Esophagus squamous epithelium (tissue), 5 donors: ENCODE data around the gene DLG2. TPM values are rescaled to one million over a fixed set of nuclear protein-coding genes. Genes with fewer than 3 reads are reported as not detected.

ENCODE experiments used
- DNase-seq: peaks from one replicate; lab custom pipeline; 2025; lab: John Stamatoyannopoulos, UW
- H3K27ac ChIP-seq, 4 donors: fragments of 200-600 bp; sonication (generic); one replicate each; pipeline ENCODE4 v1.5.1; 2016 to 2019; ENCODE audit warnings: mild to moderate bottlenecking in 1 of 4
- H3K27me3 ChIP-seq, 4 donors: fragments of 200-600 bp; sonication (generic); 1 replicate in 3 of 4; 2 replicates in 1 of 4; pipeline versions ENCODE4 v1.5.1 to v1.6.0; 2017 to 2021; ENCODE audit warnings: antibody characterized with exemption in 1 of 4
- H3K36me3 ChIP-seq, 3 donors: fragments of 200-600 bp; sonication (generic); one replicate each; pipeline ENCODE4 v1.5.1; 2016 to 2019
- H3K4me1 ChIP-seq, 3 donors: fragments of 200-600 bp; sonication (generic); one replicate each; pipeline ENCODE4 v1.5.1; 2017 to 2019
- H3K4me3 ChIP-seq, 4 donors: fragments of 200-600 bp; sonication (generic); 1 replicate in 3 of 4; 2 replicates in 1 of 4; pipeline ENCODE4 v1.5.1; 2016 to 2019; ENCODE audit warnings: mild to moderate bottlenecking in 2 of 4, moderate library complexity in 1 of 4
- H3K9me3 ChIP-seq, 3 donors: fragments of 200-600 bp; sonication (generic); one replicate each; pipeline ENCODE4 v1.5.1; 2016 to 2019
- POLR2A ChIP-seq, 4 donors: fragments of 450-650 bp; IDR thresholded peaks; one replicate each; pipeline ENCODE4 v1.6.1; 2017; ENCODE audit warnings: antibody characterized with exemption in 4 of 4, mild to moderate bottlenecking in 4 of 4, moderate library complexity in 3 of 4
- WGBS, 2 donors: methylation state at CpG; one replicate each; pipeline ENCODE4 v1.1.5; 2018; 5-methylcytosine and 5-hydroxymethylcytosine counted together
- intact Hi-C: fragments of 100-400 bp; cut with DNase I; formaldehyde crosslinking; loops from one replicate; pipeline ENCODE4 v1.15.0; 2022
- total RNA-seq, 4 donors: library from RNA; depleted of rRNA; stranded (reverse); fragments of >200 nt; gene quantifications; one replicate each; pipeline ENCODE4 v1.1.0, GENCODE V29; 2016
- TF ChIP-seq, protein P1 (sequence below), 6 experiments: fragments of 450-650 bp in 4 of 6; fragments of 200-600 bp in 2 of 6; sonication (generic) in 2 of 6; IDR thresholded peaks; one replicate each; pipeline ENCODE4 v1.5.1; 2016 to 2019; ENCODE audit warnings: antibody characterized with exemption in 6 of 6, mild to moderate bottlenecking in 4 of 6, moderate library complexity in 4 of 6
- donor health status: DM: yes; HTN: yes; CAD: no.

DLG2 gene
- total RNA-seq, 4 donors from 2014 or later, result 2.9 to 27.7 (median 12.6) TPM

DNA sequence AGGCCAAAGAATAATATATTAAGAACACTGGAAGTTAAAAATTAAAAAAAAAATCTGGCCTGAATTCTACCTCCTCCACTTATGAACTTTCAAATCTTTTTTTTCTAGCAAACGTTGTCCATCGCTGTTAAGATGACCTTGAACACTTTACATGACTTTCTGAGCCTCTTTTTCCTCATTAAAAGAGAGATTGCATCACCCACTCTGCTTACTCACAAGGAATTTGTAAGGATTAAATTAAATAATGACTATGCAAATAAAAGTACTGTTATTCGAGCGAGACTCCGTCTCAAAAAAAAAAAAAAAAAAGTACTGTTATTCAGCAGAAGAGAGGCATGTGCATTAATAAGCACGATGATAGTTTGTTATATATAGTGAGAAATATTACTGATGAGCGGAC lies 2055.8 kb downstream of the DLG2 start:
- Histone ChIP-seq H3K4me3 (no peak overlapping the region), H3K4me1 (no peaks in the 10 kb centered on the region), H3K9me3 (no peaks in the 10 kb centered on the region), H3K36me3 (no peaks in the 10 kb centered on the region), H3K27me3 (no peaks in the 10 kb centered on the region), H3K27ac (no peak overlapping the region)
- no peak for DNase-seq
- TF ChIP-seq, protein P1, sequence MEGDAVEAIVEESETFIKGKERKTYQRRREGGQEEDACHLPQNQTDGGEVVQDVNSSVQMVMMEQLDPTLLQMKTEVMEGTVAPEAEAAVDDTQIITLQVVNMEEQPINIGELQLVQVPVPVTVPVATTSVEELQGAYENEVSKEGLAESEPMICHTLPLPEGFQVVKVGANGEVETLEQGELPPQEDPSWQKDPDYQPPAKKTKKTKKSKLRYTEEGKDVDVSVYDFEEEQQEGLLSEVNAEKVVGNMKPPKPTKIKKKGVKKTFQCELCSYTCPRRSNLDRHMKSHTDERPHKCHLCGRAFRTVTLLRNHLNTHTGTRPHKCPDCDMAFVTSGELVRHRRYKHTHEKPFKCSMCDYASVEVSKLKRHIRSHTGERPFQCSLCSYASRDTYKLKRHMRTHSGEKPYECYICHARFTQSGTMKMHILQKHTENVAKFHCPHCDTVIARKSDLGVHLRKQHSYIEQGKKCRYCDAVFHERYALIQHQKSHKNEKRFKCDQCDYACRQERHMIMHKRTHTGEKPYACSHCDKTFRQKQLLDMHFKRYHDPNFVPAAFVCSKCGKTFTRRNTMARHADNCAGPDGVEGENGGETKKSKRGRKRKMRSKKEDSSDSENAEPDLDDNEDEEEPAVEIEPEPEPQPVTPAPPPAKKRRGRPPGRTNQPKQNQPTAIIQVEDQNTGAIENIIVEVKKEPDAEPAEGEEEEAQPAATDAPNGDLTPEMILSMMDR (IDR thresholded peaks at IDR 0.05), result no peak
- TF ChIP-seq POLR2A (IDR thresholded peaks at IDR 0.05), result no peak
- intact Hi-C loops, result no loop called here
- 45 to 58% methylated on average over 7 of the region's 7 CpGs for WGBS, 2 donors

DNA sequence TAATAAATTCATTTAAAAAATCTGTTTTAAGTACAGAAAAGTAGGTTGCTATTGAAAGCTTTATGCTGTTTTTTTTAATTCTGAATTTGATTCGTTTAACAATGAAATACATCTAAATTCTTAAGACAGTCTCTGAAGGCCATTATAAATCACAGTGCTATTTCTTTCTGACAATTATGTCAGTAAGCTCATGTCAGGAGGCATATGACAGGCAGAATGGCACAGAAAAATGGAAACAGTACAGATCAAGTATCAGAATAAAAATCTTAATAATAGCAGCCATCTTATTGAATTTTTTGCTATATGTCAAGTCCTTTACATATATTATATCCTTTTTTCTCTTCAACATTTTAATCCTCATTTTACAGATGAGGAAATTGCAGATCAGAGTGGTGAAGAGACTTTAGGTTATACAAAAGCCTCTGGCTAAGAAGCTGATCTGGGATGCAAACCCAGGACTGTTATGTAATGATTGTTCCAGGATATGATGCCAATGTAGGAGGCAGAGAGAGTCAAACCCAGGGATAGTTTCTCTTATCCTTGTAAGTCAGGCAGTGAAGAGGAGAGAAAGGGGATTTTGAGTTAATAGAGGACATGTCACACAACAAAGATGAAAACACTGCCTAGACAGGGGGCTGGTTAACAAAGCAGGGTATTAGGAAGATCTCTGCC lies 2057.9 kb downstream of the DLG2 start:
- WGBS, 2 donors, result 68 to 70% methylated on average over 1 of the region's 1 CpG
- H3K27me3 ChIP-seq, result no peaks in the 10 kb centered on the region
- intact Hi-C loops, result no loop called here

DNA sequence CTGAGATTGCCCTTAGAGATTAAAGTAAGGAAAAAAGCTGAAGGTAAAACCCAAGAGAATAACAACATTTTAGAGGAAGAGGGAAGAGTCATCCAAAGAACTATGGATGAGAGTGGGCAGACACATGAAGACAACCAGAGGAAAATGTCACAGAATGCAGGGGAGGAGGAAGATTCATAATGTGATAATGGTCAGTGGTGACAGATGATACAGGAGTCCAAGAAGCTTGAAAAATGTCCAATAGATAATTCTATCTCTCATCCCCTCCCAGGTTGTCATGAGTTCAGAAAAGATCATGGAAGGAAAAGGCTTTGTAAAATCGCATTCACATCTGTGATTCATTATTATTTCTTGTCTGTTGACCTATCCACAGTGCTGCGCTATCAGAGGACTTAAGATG lies 2058.6 kb downstream of the DLG2 start:
- Histone ChIP-seq H3K4me3 (no peak overlapping the region), H3K9me3 (no peaks in the 10 kb centered on the region), H3K4me1 (no peaks in the 10 kb centered on the region), H3K27ac (no peak overlapping the region), H3K36me3 (no peaks in the 10 kb centered on the region), H3K27me3 (no peaks in the 10 kb centered on the region)
- intact Hi-C loops, result no loop called here
- WGBS, 2 donors, result 80 to 88% methylated on average over 2 of the region's 2 CpGs
- TF ChIP-seq, protein P1 (IDR thresholded peaks at IDR 0.05), result no peak
- no peak for TF ChIP-seq POLR2A (IDR thresholded peaks at IDR 0.05)
- no peak for DNase-seq

More for the DNA sequence above, 2057.9 kb downstream of the DLG2 start:
- TF ChIP-seq POLR2A (IDR thresholded peaks at IDR 0.05), result no peak
- TF ChIP-seq, protein P1 (IDR thresholded peaks at IDR 0.05), result no peak
- Histone ChIP-seq H3K9me3 (no peaks in the 10 kb centered on the region), H3K36me3 (no peaks in the 10 kb centered on the region), H3K4me1 (no peaks in the 10 kb centered on the region), H3K4me3 (no peak overlapping the region), H3K27ac (no peak overlapping the region)
- DNase-seq, result no peak

DNA sequence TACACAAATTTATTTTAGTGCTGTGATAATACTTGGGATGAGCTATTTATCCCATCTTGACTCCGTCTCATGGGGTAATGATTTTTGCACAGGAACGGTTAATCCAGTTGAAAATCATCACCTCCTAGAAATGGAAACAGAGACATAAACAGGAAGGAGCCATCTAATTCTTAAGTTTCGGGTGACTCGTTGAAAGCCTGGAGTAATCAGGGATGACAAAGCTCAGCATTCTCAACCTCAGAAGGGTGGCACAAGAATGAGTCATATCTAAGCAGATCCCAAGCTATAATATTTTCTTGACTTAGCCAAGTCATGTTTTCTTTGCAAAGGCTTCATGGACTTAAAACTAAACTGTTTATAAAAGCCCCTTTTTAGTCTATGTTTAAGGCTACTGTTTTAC lies 2060.2 kb downstream of the DLG2 start:
- Histone ChIP-seq H3K9me3 (no peaks in the 10 kb centered on the region), H3K36me3 (no peaks in the 10 kb centered on the region), H3K27ac (no peak overlapping the region), H3K27me3 (no peaks in the 10 kb centered on the region), H3K4me3 (no peak overlapping the region), H3K4me1 (no peaks in the 10 kb centered on the region)
- TF ChIP-seq, protein P1 (IDR thresholded peaks at IDR 0.05), result no peak
- no peak for TF ChIP-seq POLR2A (IDR thresholded peaks at IDR 0.05)
- intact Hi-C loops, result no loop called here
- DNase-seq, result no peak
- WGBS, 2 donors, result 23 to 34% methylated on average over 4 of the region's 4 CpGs

DNA sequence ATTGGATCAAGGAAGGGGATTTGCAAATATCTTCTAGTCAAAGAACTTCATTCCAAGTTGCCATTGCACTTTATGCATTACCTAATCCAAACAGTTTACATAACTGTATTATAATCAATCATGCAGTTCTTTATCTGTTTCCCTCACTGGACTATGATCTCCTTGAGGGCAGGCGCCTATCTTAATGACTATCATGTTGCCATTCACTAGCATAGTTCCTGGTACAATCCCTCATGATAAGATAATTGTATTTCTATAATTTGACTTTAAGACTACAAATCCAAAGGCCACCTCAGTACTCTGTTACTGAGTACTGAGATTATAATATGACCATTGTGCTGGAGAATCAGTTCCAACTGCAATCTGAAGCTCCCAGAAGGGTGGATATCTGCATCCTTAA lies 2062.3 kb downstream of the DLG2 start:
- no peak overlapping the region for H3K4me3 ChIP-seq
- H3K36me3 ChIP-seq, result no peaks in the 10 kb centered on the region
- DNase-seq, result no peak
- no peaks in the 10 kb centered on the region for H3K27me3 ChIP-seq
- no peaks in the 10 kb centered on the region for H3K9me3 ChIP-seq
- no peak overlapping the region for H3K27ac ChIP-seq
- WGBS, 2 donors, result 94 to 100% methylated on average over 1 of the region's 1 CpG
- no peak for TF ChIP-seq POLR2A (IDR thresholded peaks at IDR 0.05)
- TF ChIP-seq, protein P1 (IDR thresholded peaks at IDR 0.05), result no peak
- intact Hi-C loops, result no loop called here
- no peaks in the 10 kb centered on the region for H3K4me1 ChIP-seq
